ENCODE measurements around the gene DYRK2.

- TF ChIP-seq, protein P1, sequence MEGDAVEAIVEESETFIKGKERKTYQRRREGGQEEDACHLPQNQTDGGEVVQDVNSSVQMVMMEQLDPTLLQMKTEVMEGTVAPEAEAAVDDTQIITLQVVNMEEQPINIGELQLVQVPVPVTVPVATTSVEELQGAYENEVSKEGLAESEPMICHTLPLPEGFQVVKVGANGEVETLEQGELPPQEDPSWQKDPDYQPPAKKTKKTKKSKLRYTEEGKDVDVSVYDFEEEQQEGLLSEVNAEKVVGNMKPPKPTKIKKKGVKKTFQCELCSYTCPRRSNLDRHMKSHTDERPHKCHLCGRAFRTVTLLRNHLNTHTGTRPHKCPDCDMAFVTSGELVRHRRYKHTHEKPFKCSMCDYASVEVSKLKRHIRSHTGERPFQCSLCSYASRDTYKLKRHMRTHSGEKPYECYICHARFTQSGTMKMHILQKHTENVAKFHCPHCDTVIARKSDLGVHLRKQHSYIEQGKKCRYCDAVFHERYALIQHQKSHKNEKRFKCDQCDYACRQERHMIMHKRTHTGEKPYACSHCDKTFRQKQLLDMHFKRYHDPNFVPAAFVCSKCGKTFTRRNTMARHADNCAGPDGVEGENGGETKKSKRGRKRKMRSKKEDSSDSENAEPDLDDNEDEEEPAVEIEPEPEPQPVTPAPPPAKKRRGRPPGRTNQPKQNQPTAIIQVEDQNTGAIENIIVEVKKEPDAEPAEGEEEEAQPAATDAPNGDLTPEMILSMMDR (IDR thresholded peaks at IDR 0.05): no peak
- TF ChIP-seq POLR2AphosphoS5 (IDR thresholded peaks at IDR 0.05; ENCODE audit: insufficient read depth in 1 of 2, low read depth in 1 of 2): no peak
Observed at GRCh38 chr12:67649261-67649569, 670 bp downstream of the DYRK2 start.
